Inflammatory macrophage (primary cell): ENCODE results near the gene PPP1CA.
"Not testable (repeated sequence)": the region's sequence is repeated elsewhere in the genome, so short reads cannot be mapped to it uniquely, and the experiment has no call there.

Source experiments
- DNase-seq, 2 donors: peaks; one replicate each; pipeline ENCODE4 v3.0.0-alpha.2; 2020 to 2022

The PPP1CA gene

DNA sequence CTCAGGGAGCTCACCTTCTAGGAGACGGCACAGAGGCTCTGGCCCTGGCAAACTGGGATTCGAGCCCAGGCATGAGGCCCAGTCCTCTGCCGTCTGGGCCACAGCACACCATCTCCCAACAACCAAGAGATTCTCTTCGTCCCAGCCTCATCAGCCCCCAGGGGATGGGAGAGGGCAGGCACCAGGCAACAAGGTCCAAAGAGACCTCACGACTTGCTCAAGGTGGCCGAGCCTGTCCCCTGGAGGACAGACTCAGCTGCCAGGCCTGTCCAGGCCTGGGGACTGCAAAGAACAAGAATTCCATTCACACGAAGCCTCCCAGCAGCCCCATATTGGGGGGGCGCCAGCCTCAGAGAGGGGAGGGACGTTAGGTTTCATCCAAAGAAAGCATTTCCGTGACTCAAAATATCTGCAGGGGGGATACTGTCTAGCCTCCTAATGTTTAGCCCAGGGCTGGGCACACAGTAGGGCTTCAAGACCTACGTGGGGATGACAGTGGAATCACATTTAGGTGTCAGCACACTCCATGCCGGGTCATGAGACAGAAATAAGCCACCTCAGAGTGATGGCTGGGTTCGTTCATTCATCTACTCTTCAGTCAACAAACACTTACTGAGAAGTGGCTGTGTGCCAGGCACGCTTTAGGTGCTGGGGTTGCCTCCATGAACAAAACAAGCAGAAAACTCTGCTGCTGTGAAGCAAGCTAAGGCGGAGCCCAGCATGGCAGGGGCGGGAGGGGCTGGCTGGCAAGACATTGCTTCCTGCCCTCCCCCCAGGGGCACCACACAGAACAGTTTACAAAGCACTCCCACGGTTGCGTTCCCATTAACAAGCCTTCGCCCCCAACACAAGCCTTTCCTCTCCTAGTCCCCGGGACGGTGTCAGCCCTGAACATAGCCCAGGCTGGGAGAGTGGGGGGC, 15.0 kb upstream of the PPP1CA start:
- no peak for DNase-seq

DNA sequence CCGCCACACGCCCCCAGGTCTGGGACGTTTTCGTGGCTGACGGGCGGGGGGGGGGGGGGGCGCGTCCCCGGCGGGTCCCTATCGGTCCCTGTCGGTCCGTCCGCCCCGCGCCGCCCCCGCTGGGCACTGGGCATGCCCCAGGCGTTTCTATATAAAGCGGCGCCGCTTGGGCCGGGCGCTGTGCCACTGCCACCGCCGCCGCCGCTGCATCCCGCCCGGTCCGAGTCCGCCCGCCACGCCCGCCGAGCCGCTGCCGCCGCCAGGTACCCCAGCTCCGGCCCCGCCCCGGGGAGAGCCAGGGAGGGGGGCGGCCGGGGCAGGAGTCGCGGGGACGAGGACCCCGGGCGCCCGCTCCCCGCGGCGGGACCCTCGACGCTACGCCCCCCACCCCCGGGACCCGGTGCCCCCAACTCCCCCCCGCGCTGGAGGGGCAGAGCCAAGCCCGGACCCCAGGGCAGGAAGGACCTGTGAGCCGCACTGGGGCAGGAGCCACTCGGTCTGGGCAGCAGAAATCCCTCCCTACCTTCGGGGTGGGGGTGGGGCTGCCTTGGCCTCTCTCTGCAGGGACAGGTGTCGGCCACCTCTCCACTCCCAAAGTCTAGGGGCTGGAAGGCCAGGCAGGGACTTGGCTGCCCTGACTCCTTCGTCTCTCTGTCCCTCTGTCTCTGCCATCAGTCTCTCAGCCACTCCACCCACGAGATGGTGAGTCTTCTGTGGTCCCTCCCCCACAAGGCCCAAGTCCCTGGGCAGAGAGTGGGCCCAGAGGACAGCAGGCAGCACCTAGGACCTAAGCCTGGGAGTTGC, 14.0 kb upstream of the PPP1CA start, which contains the start of gene CARNS1:
Gene CARNS1 (plus strand): TSS at position 178 of the 804 bp plus-strand sequence. CDS start 522 bp downstream, at position 700.
- DNase-seq: no peak

DNA sequence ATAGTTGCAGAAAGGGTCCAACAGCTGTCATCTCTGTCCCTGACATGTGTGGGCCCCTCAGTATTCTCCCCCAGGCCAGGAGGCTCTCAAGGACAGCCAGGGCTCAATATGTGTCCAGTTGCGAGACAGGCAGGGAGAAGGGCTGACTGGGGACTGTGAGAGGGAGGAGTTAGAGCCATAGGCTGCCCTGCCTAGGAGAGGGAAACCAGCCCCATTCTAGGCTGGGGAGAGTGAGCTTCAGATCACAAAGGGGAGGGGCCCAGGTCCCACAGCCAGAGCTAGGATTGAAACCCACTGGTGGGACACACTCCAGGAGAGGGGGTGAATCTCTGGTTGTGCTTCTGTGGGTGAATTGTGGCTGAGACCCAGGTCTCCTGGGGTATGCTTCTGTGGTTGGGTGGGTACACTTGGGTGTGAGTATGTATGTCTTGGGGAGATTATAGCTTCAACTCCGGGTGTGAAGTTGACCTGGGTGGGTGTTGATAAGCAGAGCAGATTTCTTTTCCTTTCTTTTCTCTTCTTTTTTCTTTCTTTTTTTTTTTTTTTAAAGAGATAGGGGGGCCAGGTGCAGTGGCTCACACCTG, 11.7 kb upstream of the PPP1CA start:
- no peak for DNase-seq

DNA sequence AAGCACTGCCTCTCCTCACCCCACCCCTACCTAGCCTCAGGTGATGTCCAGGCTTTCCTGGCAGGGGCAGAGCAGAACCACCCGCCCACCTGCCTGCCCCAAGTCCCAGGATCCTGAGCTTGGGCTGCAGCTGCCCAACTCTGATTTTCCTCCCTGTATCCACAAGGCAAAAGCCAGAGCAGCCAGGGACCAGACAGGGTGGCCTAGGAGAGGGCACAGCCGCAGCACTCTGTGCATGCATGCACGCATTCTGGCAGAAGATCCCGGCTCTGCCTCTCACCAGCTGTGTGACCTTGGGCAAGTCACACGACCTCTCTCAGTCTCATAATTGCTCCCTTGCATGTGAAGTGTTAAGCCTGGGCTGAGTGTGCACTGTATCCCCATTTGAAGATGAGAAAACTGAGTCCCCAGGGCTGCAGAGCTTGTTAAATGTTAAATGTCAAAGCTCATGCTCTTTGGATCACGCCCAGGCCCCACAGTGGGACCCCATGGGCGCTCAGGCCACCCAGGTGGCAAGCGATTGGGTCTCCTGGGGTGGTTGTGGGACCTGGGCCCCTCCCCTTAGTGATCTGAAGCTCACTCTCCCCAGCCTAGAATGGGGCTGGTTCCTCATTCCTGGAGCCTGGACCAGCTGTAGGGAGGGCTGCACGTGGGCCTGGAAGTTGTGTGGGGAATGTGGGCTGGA, 11.0 kb upstream of the PPP1CA start:
- DNase-seq: no peak

DNA sequence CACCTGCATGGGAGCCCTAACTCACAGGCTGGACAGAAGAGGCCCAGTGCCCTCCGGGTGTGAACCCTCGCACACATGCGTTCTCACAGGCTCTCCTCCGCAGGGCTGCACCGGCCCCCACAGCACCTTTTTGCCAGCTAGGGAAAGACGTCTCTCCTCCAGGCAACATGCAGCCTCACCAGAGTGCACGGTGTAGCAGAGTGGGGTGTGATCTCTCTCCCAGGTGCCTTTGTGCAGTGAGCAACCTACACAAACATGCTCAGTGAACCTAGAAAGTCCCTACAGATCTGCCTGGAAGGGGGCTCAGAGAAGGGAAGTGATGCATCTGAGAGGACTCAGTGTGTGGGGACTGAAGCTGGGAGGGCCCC, 10.1 kb upstream of the PPP1CA start:
- DNase-seq: no peak

DNA sequence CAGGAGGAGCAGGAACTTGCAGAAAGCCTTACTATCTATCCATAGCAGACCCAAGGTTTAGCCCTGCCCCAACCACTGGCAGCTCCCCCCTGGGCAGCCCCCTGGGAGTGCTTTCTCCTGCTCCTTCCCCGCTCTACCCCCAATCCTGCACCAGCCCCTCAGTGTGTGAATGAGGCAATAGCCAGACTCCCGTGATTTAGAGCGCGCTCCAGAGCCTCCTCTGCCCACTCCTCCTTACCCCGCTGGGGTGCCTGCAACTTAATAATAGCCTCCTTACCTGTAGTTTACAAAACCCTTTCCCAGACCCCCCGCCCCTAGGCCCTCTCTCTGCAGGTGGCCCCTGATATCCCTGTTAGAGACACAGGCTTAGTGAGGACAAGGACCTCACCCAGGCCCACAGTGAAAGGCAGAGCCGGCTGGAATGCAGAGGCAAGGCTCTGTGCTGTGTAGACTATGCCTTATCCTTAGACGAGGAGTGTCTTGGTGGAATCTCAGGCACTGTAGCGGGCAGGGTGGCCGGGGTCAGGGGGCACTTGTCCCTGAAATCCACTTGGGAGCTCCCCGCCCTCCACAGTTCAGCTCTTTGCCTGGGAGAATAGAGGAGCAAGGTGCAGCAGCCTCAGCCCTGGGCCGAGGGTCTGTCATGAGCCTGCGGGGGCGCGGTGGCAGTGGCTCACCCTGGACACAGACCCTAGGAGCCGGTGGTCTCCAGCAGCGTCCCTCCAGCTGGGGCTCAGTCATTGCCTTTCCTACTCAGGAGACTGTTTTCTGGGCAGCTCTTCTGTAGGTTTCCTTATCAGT, 9.5 kb upstream of the PPP1CA start:
- no peak for DNase-seq

DNA sequence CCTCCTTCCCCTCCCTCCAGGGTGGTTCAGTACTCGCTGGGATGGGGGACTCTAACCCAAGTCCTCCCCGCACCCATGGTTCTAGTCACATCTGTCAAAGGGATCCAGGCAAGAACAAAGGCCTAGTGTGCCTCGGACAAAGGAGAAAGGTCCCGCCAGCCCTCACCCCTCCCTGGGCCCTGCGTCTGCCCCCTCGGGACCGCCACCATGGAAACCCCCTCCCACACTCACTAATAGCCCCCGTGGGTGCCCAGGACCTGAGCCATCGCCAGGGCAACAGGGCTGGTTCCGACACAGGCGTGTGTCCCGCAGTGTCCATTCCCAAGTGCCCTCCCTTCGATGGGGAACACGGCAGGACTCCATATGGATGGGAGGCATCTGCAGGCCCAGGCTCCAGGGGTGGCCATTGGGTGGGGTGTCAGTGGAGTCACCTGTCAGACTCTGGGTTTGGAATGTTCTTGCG, 8.7 kb upstream of the PPP1CA start:
- DNase-seq: no peak

DNA sequence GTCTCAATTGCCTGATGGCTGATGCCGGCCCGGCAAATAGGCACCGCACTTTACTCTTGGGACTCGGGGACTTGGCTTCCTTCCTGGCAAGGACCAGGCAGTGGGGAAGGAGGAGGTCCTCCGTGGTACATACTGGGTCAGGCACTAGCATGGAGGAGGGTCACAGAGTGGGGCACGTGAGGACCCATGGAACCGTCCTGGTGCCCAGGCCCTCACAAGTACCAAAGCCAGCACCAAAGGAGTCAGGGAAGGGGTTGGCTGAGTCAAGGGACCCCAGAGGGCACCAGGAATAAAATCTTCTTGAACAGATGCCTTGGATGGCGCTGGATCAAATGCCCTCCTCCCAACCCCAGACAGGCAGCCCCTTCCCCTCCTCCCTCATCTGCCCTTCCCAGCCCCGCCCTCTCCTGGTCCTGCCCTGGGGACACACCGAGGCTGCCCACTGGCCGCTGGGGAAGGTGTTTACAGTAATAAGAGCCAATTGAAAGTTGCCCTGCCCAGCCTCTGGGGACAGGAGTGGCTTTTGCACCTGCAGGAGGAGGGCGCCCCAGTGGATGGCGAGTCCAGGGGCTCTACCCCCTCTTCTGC, 8.2 kb upstream of the PPP1CA start:
- DNase-seq: no peak

DNA sequence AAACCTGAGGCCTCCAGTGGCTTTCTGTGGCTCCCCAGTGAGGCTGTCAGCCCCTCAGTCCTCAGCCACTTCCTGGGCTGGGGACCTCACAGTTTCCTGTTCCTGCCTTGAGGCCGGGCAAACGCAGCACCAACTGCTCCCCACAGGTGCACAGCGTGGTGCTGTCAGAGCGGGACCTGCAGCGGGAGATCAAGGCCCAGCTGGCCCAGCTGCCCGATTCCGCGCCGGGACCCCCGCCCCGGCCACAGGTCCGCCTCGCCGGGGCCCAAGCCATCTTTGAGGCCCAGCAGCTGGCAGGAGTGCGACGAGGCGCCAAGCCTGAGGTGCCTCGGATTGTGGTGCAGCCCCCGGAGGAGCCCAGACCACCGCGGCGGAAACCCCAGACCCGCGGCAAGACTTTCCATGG, 7.6 kb upstream of the PPP1CA start:
- DNase-seq: no peak

DNA sequence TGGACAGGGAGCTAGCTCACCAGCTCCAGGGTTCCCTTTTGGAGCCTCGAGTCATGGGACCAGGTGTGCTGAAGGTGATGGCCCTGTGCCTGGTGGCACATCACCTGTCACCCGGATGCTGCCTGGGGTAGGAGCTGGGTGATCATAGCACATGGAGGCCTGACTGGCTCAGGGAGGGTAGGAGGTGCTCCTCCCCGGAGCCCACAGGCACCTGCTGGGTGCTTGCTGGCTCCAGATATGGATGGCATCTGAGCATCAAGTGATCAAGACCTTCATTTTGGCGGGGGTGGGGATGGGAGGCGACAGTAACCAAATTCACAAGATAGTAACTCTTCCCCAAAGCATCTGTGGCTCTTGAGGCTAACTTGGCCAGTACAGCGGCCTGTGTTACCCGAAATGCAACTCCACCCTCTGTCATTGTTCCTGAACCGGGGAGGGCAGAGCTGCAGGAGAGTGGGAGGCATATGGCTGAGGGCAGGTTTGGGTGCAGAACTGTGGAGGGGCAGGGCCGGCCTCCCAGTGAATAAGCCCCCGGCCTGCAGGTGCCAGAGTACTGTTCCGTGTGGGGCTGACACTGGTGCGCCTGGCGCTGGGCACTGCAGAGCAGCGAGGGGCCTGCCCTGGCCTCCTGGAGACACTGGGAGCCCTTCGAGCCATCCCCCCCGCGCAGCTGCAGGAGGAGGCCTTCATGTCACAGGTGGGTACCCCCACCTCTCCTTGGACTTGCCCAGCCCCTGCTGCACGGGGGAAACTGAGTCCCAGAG, 7.0 kb upstream of the PPP1CA start:
- no peak for DNase-seq

DNA sequence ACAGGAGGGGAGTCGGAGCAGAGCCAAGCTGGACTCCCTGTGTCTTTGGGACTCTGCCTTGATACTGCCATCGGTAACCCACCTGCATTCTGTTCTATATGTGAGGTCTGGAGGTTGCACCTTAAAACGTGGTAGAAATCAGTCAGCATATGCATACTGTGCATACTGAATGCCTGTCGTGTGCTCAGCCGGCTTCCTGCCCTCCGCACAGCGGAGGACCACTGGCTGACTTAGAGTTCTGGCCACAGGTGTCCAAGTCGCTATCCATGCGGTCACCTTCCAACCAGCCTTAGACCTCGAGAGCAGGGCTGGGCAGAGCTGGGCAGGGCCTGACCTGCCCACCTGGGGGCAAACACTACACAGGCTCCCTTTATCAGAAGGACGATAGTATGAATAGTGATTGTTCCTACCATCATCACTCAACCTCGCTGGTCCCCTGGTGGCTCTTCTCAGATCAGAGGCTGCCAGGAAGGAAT, 6.1 kb upstream of the PPP1CA start:
- DNase-seq: no peak

DNA sequence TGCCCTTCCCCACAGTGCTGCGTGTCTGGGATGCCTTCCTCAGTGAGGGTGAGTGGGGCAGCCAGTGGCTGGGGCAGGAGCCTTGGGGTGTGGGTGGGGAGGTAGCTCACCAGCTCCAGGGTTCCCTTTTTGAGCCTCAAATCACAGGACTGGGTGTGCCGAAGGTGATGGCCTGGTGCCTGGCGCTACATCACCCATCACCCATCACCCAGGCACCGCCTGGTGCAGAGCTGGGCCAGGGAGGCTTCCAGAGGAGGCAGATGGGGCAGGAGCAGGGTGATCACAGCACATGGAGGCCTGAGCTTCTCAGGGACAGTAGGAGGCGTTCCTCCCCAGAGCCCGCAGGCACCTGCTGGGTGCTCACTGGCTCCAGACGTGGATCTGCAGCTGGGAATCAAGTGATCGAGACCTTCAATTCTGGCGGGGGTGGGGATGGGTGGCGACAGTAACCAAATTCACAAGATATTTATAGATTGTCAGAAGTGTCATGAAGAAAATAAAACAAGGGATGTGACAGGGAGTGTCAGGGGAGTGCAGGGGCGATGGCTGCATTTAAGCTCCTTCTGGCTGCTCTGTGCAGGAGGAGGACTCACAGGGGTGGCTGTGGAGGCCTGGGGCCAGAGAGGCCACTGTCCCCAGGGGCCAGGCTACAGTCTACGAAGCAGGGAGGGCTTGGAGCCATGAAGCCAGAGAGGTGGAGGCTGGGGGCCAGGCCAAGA, 5.5 kb upstream of the PPP1CA start:
- peak in 1 of 2 donors; percentile 35 for DNase-seq

DNA sequence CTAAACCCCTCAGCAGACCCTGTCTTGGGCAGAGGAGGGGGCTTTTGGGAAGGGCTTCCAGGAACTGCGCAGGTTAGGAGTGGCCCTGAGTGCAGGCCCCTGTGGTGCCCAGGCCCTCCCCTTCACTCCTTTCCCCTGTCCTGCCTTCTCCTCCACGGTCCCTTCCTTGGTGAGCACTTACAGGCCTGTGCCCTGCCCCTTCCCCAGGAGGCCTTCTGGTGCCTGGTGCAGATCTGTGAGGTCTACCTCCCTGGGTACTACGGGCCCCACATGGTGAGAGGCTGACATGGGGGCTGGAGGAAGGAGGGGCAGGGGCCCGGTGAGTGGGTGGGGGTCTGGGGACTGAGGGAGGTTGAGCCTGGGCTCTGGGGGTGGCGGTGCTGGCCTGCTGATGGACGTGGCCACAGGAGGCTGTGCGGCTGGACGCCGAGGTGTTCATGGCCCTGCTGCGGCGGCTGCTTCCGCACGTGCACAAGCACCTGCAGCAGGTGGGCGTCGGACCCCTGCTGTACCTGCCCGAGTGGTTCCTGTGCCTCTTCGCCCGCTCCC, 4.8 kb upstream of the PPP1CA start:
- no peak for DNase-seq

DNA sequence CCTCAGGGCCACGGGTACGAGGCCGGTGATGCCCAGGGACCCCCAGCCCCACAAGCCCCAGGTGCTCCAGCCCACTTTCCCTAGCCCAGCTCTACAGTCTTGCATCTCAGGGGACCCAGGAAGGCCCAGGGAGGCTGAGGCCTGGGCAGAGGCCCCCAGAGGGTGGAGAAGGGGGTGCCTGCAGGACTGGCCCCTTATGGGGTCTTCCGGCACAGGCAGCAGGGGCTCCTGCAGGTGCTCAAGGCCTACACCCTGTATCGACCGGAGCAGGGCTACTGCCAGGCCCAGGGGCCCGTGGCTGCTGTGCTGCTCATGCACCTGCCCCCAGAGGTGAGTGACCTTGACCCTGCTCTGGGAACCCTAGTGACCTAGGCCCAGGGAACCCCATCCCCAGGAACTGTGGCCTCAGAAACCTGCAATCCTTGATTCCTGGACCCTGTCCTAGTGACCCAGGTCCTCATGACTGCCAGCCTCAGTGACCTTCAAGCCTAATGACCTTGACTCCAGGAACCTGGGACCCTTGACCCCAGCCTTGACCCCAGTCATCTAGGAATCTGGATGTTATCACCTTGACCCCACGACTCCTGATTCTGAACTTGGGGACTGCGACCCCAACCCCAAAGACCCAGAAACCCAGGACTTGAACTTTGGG, 4.2 kb upstream of the PPP1CA start:
- no peak for DNase-seq

DNA sequence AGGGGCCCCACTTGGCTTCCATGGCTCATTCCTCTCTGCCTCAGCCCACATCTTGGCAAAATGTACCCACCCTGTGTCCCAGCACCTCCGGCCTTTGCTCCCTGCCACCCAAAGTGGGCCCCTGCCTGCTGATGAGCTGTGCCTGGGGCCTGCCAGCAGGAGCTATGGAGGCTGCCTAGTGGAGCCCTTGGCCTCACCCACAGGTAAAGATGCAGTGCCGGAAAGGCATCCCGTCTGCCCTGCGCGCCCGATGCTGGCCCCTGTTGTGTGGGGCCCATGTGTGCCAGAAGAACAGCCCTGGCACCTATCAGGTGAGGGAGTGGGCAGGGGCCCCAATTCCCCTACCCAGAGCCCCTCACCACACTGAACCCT, 3.5 kb upstream of the PPP1CA start:
- DNase-seq: no peak

DNA sequence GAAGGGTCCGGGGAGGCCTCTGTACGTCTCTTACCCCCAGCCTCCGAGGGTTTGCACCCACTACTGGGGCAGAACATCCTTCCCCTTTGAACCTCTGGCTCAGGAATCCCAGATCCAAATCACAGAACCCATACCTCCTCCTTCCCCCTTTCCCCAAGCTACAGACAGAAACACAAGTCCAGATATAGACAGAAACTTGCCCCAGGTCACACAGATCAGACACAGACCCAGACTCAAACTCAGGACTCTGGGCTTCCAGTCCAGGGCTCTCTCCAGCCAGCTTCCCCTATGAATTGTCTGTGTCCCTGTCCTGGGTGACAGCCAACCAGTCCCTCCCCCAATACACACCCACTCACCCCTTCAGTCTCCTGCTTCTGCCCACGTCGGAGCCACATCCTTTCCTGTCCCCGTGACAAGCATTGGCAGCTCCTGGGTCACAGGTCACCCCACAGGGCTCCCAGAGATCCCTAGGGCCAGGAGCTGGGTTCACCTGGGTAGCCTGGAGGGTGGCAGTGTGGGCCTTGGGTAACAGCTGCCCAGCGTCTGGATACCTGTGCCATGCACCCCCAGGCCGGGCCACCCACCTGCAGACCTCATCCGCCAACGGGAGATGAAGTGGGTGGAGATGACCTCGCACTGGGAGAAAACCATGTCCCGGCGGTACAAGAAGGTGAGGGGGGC, 3.0 kb upstream of the PPP1CA start:
- peak; percentile 85 to 91 for DNase-seq

DNA sequence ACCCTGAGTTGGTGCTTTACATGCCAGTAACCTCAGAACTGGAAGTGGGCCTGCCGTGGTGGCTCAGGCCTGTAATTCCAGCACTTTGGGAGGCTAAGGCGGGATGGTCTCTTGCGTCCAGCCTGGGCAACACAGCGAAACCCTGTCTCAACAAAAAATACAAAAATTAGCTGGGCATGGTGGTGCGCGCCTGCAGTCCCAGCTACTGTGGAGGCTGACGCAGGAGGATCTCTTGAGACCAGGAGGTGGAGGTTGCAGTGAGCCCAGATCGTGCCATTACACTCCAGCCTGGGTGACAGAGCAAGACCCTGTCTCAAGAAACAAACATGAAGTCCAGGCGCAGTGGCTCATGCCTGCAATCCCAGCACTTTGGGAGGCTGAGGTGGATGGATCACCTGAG, 1.4 kb upstream of the PPP1CA start:
- not testable (repeated sequence) for DNase-seq

DNA sequence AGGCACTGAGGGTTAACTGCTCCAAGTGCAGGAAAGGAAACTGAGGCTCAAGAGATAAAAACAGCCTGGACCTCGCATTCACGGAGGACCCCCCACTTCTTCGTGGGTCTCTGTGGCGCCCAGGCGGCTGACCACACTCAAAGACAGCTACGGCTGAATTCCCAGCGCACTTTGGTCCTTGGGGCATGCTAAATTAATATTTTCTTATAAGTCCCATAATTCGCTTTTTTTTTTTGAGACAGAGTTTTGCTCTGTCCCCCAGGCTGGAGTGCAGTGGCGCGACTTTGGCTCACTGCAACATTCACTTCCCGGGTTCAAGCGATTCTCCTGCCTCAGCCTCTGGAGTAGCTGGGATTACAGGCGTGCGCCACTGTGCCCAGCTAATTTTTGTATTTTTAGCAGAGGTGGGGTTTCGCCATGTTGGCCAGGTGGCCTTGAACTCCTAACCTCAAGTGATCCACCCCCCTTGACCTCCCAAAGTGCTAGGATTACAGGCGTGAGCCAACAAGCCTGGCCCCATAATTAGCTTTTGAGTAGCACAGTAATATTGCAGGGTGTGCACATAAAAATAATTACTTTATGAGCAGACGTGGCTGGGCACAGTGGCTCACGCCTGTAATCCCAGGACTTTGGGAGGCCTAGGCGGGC, 658 bp upstream of the PPP1CA start:
- DNase-seq: not testable (repeated sequence)
